Right kidney (tissue), 1 donor: ENCODE data around the gene NTRK1.

Source experiments
- DNase-seq: peaks from one replicate; pipeline ENCODE4 v3.0.0-alpha.2; 2016

The NTRK1 gene

DNA sequence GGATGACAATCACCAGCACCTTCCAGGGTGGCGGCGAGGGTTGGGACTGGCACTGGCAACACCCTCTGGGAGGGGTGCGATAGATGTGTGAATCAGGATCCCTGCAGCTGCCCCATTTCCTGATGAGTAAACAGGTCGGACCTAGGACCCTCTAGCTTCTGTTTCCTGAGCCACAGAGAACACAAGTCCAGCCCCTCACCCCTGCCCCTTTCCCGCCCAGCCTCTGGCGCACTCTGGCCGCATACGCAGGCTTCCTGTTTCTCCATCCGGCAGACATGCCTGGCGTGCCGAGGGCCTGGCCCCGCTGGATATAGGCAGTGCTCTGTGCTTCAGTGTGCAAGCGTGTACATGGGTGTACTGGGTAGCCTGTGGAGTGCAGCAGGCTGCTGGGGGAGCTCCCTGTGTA, 37.5 kb downstream of the NTRK1 start:
- no peak for DNase-seq

DNA sequence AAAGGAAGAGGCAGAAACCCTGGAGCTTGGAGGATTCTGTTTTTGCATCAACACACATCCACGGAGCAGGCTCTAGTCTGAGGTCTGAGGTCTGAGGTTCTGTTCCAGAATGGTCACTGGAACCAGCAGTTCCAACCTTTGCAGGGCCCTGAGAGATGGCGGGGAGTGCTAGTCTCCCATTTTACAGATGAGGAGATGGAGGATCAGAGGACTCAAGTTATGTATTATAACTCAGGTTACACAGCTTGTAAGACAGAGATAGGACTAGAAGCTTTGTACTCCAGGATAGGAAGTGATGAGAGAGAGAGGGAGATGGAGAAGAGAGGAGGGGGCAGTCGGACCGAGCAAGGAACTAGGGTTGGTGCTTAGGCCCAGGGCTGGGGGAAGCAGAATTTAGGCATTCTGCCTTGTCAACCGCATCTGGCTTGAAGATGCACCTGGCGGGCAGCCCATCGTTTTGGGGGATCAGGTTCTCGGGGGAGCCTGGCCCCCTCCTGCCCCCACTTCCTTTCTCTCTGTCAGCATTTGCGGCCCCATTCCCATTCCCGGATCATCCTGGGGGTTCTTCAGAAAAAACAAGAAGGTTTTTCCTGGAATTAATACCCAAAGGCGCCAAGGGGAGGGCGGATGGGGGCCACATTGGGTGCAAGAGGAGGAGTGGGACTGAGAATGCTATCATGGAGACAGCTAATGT, 38.5 kb downstream of the NTRK1 start:
- DNase-seq = no peak

DNA sequence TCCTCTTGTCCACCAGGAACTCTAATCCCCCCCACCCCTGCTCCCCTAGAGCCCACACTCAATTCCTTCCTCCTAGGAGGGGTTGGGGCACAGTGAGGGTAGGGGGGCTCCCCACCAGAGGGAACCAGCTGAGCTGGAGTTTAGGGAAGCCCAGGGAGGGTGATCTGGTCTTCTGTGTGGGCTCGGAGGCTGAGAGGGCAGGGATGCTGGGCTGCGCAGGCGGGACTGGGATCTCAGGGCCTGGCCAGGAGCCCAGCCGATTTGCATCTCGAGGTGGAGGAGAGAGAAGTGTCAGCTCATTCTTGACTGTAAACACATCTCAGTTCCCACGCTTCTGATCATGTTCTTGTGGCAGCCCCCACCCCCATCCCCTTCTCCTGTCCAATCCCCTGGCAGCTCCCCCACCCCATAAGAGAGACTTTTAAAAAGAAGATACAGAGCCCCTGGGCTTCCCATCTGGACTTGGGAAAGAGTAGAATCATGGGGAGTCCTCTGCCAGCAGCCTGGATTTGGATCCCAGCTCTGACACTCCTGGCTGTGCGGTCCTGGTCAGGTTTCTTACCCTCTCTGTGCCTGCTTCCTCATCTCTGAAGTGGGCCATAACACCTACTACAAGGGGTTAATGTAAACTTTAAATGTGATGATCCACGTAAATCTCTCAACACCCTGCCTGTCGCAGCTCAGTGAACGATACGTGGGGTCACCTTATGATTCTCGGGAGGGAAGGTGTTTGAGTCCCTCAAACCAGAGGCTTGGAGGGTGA, 39.5 kb downstream of the NTRK1 start:
- DNase-seq = no peak

DNA sequence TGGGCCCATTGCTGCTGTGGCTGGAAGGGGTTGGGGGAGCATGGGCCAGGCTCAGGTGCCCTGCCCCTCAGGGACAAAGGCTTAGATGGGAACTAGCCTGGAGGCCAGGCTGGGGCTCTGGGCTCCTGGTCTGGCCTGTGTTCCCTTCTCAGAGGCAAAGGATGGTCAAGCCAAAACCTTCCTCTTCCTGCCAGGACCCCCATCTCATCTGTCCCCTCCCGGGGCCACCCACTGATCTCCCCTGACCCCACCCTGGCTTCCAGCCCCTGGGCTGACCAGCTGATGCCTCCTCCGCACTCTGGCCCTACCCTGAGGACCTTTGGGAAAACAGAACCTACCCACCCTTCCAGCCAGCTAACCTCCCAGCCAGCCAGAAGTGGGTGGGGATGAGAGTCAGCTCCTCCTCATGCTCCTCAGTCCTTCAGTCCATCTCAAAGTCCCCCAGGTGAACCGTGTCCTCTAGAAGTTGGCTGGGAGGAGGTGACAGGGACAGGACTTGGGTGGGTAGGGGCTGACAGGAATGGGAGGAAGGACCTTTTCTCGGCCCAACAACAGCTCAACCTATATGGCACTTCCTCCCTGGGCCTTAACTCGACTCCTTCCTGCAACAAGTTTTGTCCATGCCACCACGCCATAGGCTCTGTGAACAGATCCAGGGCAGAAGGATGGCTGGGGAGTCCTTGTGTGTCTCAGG, 40.4 kb downstream of the NTRK1 start:
- no peak for DNase-seq

DNA sequence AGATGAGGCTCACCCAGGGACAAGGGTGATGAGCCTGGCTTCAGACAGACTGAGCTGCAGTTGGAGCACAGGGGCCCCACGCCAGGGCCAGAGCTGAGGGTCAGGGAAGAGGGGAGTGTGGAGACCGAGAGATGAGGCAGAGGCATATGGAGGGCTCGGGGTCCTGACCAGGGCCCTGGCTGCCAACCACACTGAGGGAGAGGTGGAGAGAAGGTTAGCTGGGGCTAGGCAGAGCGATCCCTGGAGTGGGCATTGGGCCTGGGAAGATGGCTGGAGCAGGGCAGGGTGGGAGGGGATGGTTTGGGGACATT, 40.9 kb downstream of the NTRK1 start:
- DNase-seq = no peak

DNA sequence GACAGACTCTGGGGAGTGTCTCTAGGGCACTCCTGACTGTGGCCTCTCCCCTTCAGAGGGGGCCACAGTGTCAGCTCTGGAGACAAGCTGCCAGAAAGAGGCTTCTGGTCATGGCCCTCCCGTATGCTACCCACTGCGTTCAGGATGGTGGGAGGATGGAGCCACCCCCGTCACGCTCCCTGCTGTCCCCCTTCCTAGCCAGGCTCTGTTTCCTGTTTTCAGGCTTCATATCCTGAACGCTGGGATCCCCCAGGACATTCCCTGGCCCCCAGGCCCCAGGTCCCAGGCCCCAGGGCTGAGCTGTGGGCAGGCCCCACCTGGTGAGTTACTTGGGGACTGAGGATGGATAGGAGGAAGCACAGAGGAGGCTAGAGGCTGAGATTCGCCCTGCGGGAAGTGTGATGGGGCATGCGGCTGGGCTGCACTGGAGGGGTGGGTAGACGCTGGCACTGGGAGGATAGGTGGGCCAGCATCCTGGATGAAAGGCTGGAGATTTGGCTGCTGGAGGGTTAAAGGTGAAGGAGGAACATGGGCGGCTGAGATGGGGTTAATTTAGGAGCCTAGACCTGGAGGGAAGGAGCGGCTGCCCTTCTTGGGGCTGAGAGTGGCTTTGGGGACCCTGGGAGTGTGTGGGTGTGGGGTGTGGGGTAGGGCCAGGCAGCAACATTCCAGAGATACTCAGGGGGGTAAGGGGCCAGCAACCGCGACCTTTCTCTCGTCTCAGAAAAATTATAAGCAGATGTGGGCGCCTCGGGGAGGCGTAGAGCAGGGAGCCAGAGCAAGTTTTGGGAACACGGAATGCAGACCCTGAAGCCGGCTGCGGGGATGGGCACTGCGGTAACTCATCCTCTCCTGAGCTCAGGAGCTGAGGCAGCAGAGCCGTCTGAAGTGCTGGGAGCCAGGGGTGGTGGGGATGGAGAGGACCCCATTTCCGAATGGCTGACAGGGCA, 41.6 kb downstream of the NTRK1 start:
- no peak for DNase-seq

DNA sequence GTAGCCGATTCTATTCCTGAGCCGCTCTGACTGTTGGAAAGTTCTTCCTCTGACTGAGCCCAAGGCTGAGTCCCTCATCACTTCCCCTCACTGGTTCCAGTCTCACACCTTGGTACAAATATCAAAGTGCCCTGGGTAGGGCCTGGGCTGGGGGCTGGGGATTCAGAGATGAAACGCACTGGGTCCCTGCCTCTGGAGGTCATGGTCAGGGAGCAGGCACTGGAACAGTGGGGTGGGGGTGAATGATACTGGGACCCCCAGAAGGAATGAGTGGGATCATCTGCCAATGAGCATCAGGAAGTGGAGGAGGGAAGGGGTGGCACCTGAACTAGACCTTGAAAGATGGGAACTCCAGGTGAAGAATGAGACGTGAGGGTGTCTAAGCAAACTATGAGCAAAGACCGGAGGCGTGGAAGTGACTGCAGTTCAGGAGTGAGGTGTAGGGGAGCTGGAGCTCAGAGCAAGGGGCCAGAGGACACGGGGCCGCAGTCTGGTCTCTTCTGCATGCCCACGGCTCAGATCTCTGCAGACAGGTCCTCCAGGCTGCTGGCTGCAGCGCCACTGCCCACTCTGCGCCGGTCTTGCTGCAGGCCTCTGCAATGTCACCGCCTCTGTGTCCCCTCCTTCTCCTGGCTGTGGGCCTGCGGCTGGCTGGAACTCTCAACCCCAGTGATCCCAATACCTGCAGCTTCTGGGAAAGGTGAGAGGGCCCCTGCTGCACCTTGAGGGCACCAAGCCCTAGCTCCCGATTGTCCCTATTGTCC, 42.8 kb downstream of the NTRK1 start:
- DNase-seq = no peak

DNA sequence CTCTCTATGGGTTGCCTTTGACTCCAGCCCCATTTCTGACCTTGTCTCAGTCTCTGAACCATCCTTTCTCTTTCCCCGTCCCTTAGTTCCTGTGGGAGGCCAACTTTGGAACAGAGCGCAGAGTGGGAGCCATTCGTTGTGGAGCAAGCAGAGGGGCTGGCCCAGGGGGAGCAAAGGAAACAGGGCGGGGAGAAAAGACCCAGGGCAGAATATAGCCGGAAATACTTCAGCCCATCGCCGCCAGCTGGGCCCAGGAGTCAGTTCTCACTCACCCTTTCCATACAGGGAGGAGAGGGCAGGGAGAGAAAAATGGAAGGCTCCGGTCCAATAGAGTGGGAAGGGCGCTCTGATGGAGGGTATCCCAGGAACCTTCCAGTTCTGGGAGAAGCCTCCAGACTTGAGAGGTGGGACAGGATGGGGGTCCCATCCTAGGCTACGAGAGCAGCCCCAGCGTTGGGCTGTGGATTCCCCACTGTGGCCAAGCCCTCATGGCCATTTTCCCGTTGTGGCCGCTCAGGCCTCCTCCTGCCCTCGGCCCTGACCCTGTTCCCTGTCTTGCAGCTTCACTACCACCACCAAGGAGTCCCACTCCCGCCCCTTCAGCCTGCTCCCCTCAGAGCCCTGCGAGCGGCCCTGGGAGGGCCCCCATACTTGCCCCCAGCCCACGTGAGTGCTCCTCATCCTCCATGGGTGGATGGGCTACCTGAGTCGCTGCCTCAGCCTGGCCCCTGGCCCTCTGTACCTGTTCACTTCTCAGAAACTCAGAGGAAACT, 43.7 kb downstream of the NTRK1 start:
- no peak for DNase-seq

DNA sequence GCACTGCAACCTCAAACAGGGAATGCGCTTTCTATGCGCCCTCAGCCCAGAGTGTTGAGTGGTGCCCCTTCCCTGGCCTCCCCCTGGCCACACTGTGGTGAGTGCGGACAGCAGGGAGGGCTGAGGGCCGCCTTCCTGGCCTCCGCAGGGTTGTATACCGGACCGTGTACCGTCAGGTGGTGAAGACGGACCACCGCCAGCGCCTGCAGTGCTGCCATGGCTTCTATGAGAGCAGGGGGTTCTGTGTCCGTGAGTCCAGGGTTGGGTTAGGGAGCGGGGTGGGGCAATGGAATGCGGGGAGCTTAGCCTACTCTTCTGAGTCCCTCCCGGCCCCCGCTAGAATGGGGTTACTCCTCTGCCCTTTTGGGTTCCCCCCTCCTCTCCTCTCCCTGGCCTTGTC, 44.5 kb downstream of the NTRK1 start:
- no peak for DNase-seq

DNA sequence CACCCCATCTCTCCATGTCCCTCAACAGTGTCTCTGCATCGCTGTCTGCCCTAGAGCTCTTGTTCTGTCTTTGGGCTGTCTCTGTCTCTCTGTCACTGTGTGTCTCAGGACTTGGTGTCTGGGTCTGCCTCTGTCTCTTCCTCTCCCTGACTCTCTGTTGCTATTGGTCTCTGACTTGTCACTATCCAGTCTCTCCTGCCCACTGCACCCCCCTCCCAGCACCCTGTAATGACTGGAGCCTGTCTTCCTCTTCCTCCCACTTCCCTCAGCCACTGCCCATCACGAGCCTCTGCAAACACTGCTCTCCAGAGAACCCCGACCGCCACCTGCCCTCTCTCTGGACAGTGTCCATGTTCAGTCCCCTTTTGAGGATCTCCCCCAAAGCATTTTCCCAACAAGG, 45.0 kb downstream of the NTRK1 start:
- no peak for DNase-seq

DNA sequence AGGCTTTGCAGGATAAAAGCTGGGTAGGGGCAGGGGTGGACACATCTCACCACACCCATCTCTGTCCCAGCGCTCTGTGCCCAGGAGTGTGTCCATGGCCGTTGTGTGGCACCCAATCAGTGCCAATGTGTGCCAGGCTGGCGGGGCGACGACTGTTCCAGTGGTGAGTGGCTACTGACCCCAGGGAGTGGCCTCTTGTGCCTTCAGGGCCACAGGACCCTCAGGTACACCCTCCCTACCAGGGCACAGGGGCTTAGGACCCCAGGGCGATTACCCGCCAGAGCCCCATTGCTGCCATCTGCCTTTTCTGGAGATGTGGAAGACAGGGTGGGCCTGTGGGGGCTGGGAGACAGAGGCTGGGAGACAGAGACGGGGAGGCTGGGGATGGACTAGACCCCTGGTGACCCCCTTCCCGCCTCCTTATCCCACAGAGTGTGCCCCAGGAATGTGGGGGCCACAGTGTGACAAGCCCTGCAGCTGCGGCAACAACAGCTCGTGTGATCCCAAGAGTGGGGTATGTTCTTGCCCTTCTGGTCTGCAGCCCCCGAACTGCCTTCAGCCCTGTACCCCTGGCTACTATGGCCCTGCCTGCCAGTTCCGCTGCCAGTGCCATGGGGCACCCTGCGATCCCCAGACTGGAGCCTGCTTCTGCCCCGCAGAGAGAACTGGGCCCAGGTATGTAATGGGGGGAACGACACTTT, 45.7 kb downstream of the NTRK1 start:
- no peak for DNase-seq

DNA sequence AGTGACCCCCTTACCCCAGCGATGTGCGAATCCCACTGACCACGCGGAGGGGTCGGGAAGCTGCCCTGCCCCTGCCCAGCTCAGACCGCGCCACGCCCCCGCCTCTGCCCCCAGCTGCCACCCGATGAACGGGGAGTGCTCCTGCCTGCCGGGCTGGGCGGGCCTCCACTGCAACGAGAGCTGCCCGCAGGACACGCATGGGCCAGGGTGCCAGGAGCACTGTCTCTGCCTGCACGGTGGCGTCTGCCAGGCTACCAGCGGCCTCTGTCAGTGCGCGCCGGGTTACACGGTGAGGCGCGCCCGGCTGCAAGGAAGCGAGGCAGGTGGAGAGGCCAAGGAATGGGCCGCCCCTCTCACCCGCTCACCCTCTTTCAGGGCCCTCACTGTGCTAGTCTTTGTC, 47.9 kb downstream of the NTRK1 start:
- DNase-seq = no peak

DNA sequence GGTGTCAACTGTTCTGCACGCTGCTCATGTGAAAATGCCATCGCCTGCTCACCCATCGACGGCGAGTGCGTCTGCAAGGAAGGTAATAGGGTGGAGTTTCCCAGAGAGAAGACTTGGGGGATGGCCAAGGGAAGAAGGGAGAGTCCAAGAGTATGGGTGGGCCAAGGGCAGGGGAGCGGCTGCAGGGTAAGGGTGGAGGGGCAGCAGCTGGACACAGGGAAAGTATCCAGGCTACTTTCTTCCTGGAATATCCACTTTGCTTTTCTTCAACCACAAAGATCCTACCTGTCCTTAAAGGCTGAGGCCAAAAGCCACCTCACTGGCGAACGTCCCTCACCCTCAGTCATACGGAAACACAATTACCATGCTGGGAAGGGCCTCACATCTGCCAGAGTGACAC, 48.3 kb downstream of the NTRK1 start:
- DNase-seq = no peak

DNA sequence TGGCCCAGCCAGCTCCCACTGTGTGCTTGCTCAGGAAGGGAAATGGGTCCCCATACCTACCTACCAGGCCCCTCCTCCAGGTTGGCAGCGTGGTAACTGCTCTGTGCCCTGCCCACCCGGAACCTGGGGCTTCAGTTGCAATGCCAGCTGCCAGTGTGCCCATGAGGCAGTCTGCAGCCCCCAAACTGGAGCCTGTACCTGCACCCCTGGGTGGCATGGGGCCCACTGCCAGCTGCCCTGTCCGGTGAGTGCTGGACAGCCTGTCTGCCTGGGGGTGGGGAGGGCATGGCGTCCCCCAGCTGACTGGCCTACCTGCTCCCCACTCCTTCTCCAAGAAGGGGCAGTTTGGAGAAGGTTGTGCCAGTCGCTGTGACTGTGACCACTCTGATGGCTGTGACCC, 49.0 kb downstream of the NTRK1 start:
- no peak for DNase-seq

DNA sequence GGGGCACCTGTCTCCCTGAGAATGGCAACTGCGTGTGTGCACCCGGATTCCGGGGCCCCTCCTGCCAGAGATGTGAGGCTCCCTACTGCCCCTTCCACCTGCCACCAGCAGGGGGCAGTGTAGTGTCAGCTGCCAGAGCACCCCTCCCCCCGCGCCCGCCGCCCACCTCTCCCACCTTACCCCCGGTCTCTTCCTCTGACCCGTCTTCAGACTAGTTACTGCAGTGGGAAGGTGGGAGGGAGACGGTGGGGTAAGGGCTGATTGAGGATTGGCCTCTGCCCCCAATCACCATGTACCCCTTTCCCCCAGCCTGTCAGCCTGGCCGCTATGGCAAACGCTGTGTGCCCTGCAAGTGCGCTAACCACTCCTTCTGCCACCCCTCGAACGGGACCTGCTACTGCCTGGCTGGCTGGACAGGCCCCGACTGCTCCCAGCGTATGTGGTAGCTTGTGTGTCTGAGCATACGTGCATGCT, 49.7 kb downstream of the NTRK1 start:
- no peak for DNase-seq

DNA sequence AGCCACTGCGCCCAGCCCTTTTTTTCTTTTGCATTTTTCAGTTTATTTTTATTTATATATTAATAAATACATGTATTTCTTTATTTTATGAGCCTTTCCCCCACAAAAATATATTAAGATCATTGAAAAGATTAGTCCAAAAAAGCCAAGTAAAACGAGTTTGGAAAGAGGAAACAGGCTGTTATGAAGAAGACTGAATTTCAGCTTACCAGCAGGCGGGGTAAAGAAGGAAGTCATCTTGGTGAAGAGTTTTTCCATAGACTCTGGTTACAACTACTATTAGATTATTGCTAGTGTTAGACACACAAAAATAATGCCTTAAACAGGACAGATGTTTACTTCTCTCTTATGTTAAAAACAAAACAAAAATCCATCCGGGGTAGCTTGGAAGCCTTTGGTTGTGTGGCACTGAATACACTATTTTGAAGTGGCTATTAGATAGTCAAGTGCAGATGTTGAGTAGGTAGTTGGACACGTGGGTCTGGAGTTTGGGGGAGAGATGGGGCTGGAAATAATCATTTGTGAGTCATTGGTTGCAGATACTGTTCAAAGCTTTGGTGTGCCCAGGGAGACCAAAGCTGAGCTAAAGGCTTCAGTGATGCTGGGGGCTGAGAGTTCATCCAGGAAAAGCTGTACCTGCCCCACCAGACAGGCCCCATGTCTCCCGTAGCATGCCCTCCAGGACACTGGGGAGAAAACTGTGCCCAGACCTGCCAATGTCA, 51.1 kb downstream of the NTRK1 start:
- no peak for DNase-seq

DNA sequence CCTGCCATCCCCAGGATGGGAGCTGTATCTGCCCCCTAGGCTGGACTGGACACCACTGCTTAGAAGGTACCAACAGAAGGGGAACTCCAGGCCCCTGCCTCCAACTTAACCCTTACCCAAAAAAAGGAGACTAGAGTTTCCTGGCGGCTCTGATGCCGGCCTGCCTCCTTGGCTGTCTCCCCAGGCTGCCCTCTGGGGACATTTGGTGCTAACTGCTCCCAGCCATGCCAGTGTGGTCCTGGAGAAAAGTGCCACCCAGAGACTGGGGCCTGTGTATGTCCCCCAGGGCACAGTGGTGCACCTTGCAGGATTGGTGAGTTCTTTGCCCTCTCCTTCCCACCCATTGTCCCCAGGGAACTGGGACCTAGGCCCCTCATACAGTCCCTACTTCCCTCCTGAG, 51.6 kb downstream of the NTRK1 start:
- DNase-seq = no peak

DNA sequence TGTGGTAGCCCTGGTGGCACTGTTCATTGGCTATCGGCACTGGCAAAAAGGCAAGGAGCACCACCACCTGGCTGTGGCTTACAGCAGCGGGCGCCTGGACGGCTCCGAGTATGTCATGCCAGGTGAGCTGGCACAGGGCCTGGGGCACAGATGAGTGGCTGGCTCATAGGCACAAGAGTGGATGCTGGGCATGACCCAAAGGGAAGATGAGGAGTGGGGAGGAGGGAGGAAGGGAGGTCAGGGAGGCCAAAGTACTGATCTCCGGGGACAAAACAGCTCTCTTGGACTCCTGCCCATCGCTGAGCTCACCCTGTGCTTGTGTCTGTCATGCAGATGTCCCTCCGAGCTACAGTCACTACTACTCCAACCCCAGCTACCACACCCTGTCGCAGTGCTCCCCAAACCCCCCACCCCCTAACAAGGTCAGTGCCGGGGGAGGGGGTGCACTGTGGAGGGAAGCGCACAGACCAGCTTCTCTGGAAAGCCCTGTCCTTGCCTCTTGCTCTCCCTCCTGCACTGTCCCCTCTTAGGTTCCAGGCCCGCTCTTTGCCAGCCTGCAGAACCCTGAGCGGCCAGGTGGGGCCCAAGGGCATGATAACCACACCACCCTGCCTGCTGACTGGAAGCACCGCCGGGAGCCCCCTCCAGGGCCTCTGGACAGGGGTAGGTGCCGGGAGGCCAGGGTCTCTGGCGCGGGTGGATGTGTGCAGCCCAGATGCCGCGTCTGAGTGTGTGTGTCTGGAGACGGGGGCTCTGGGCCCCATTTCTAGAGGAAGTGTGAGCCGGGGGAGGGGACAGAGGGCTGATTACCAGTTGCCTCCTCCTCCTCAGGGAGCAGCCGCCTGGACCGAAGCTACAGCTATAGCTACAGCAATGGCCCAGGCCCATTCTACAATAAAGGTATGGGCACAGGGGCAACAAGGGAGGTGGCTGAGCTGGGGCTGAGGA, 52.5 kb downstream of the NTRK1 start:
- no peak for DNase-seq
